22Rv1 (cell line): Measurements from ENCODE around the gene ANKRD55.

Experiments used
- CTCF ChIP-seq: fragments of 450-650 bp; IDR thresholded peaks from 2 replicates; pipeline ENCODE4 v1.5.1; 2017; ENCODE audit warnings: mild to moderate bottlenecking
- ZFX ChIP-seq: fragments of 450-650 bp; IDR thresholded peaks from 2 replicates; pipeline ENCODE4 v1.6.1; 2017; ENCODE audit warnings: antibody characterized with exemption, borderline replicate concordance

GRCh38 chr5:56076486-56076885, 156.6 kb downstream of the ANKRD55 start:
- no peak for TF ChIP-seq CTCF
- TF ChIP-seq ZFX, result no peak
